HG03521 (cell line): Measurements from ENCODE around the gene RASA2.
"Not testable (repeated sequence)": the region's sequence is repeated elsewhere in the genome, so short reads cannot be mapped to it uniquely, and the experiment has no call there.

Experiments used
- ATAC-seq: cut with Tn5 transposase; IDR thresholded peaks from one replicate; pipeline ENCODE4 v1.9.1; 2021; ENCODE audit warnings: mild to moderate bottlenecking, moderate library complexity; ENCODE audit not compliant: unreplicated experiment

RASA2 gene

GRCh38 chr3:141532609-141533008 is 45.8 kb downstream of the RASA2 start:
- no peak for ATAC-seq

GRCh38 chr3:141536017-141536416 is 49.2 kb downstream of the RASA2 start:
- not testable (repeated sequence) for ATAC-seq

GRCh38 chr3:141537856-141538255 is 51.0 kb downstream of the RASA2 start:
- no peak for ATAC-seq

- ATAC-seq = no peak
Observed at GRCh38 chr3:141538568-141539240, 51.9 kb downstream of the RASA2 start.

GRCh38 chr3:141539431-141540187 is 52.8 kb downstream of the RASA2 start:
- no peak for ATAC-seq

GRCh38 chr3:141540531-141540930 is 53.7 kb downstream of the RASA2 start:
- ATAC-seq = no peak

GRCh38 chr3:141542202-141542969 is 55.6 kb downstream of the RASA2 start:
- no peak for ATAC-seq

- no peak for ATAC-seq
Observed at GRCh38 chr3:141542989-141543388, 56.2 kb downstream of the RASA2 start.

GRCh38 chr3:141544697-141545096 is 57.9 kb downstream of the RASA2 start:
- no peak for ATAC-seq

GRCh38 chr3:141546081-141546480 is 59.3 kb downstream of the RASA2 start:
- no peak for ATAC-seq

- no peak for ATAC-seq
Observed at GRCh38 chr3:141546586-141546985, 59.8 kb downstream of the RASA2 start.

- ATAC-seq = no peak
Observed at GRCh38 chr3:141547791-141548190, 61.0 kb downstream of the RASA2 start.

- ATAC-seq = no peak
Observed at GRCh38 chr3:141550926-141551665, 64.3 kb downstream of the RASA2 start.

- ATAC-seq = no peak
Observed at GRCh38 chr3:141552440-141552991, 65.7 kb downstream of the RASA2 start.

- ATAC-seq = no peak
Observed at GRCh38 chr3:141553055-141553454, 66.2 kb downstream of the RASA2 start.

GRCh38 chr3:141556034-141556433 is 69.2 kb downstream of the RASA2 start:
- ATAC-seq = no peak

- no peak for ATAC-seq
Observed at GRCh38 chr3:141557961-141558706, 71.3 kb downstream of the RASA2 start.

- ATAC-seq = no peak
Observed at GRCh38 chr3:141561426-141562034, 74.7 kb downstream of the RASA2 start.

- ATAC-seq = no peak
Observed at GRCh38 chr3:141564241-141564640, 77.4 kb downstream of the RASA2 start.

- no peak for ATAC-seq
Observed at GRCh38 chr3:141570068-141570467, 83.2 kb downstream of the RASA2 start.
